Stimulated activated CD4-positive, alpha-beta T cell treated with anti-CD3 and anti-CD28 coated beads, Interleukin-15, amount 100 ng/mL, for 1 hour (primary cell): ENCODE data around the gene IST1.
A peak's percentile ranks its signal among the peaks of the same experiment; 100 is the strongest.

Source experiments
- DNase-seq, 2 donors: peaks; one replicate each; pipeline ENCODE4 v3.0.0-alpha.2; 2020; ENCODE audit warnings: low read depth in 1 of 2, low spot score in 1 of 2

IST1 gene

DNA sequence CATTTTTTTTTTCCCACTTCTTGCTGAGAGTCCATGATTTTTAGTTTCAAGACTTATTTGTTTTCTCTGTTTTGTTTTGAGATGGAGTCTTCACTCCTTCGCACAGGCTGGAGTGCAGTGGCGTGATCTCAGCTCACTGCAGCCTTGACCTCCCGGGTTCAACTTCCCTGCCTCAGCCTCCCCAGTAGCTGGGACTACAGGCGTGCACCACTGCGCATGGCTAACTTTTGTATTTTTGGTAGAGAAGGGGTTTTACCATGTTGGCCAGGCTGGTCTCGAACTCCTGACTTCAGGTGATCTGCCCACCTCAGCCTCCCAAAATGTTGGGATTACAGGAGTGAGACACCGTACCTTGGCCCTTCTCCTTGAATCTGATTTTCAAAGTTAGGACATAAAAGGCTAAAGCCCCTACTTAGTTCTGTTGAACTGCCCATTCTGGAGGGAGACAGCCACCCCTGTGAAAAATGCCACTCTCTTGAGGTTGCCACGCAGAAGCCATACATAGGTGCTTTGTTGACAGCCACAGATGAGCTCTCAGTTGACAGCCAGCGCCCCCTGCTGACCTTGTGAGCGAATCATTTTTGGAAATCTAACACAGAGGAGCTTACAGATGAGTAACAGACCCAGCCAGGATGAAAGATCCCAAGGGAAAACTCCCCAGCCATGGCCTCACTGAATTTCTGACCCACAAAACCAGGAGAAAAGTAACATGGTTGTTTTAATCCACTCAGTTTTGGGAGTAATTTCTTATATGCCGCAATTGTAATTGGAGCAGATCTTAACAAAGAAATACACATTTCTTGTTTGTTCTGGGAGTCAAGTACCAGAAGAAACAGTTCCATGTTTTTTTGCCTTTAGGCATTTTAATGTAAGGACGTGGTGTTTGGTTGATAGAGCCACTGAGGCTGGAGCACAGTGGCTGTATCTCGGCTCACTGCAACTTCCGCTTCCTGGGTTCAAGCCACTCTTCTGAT lies 66.0 kb downstream of the IST1 start:
- peak; percentile 59 to 66 for DNase-seq

- DNase-seq, result no peak
Measured at GRCh38 chr16:71963125-71963875, 68.0 kb downstream of the IST1 start.

GRCh38 chr16:71965223-71965622 lies 69.9 kb downstream of the IST1 start:
- no peak for DNase-seq

DNA sequence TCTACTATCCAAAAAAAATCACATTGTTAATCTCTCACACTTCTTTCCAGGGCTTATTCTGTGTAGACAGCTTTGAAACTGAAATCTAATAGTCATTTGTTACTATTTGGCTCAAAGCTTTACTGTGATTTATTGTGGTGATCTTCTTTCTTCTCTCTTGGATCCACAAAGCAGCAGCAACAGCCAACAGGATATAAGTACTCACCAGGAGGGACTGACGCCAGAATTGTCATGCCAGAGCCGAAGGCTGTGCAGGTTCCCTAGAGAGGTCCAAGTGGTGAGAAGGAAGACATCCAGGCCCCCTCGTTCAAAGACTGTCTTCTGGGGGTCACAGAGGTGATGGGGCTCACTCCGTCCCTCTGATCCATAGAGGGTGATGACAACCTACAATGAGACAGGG lies 71.6 kb downstream of the IST1 start:
- DNase-seq, result no peak

GRCh38 chr16:71969353-71969752 lies 74.0 kb downstream of the IST1 start:
- no peak for DNase-seq

GRCh38 chr16:71971571-71971970 lies 76.2 kb downstream of the IST1 start:
- no peak for DNase-seq

- no peak for DNase-seq
Measured at GRCh38 chr16:71972356-71972755, 77.0 kb downstream of the IST1 start.

GRCh38 chr16:71973001-71973400 lies 77.7 kb downstream of the IST1 start:
- DNase-seq, result no peak

DNA sequence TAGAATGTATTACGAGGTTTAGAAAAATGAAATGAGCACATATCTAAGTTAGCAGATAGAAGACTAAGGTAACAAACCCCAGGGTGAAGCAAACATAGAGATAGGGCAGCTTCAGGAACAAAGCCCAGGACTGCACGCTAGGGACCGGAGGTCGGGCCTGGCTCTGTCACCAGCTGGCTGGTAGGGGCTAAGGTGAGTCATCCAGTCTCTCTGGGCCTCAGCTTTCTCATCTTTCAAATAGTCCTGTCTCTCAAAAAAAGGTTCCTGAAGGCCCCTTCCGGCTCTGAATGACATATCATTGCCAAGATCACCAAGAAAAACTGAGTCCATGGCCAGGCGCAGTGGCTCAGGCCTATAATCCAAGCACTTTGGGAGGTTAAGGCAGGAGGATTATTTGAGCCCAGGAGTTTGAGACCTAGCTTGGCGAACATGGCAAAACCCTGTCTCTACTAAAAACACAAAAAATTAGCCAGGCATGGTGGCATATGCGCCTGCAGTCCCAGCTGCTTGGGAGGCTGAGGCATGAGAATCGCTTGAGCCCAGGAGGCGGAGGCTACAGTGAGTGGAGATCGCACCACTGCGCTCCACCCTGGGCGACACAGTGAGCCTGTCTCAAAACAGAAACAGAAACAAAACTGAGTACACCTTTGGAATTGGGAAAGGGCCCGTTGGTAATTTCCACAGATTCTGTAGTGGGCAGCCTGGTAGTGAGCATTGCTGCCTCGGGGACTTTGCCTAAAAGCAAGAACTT lies 78.9 kb downstream of the IST1 start:
- no peak for DNase-seq
